GM19193 (cell line): Measurements from ENCODE around the gene DDX31.
A peak's percentile ranks its signal among the peaks of the same experiment; 100 is the strongest.

ENCODE experiments used
- POLR2A ChIP-seq: IDR thresholded peaks from 4 replicates; pipeline ENCODE4 v1.6.1; 2011; ENCODE audit not compliant: insufficient read depth, insufficient read length; ENCODE audit errors: extremely low read depth

DDX31 gene

GRCh38 chr9:132681561-132681960 is 11.8 kb upstream of the DDX31 start:
- no peak for TF ChIP-seq POLR2A

- no peak for TF ChIP-seq POLR2A
Measured at GRCh38 chr9:132679946-132680625, 10.3 kb upstream of the DDX31 start.

GRCh38 chr9:132677976-132678375 is 8.2 kb upstream of the DDX31 start:
- TF ChIP-seq POLR2A = no peak

- no peak for TF ChIP-seq POLR2A
Measured at GRCh38 chr9:132674485-132674884, 4.7 kb upstream of the DDX31 start.

GRCh38 chr9:132673355-132673754 is 3.6 kb upstream of the DDX31 start:
- no peak for TF ChIP-seq POLR2A

GRCh38 chr9:132672413-132672690 is 2.6 kb upstream of the DDX31 start:
- no peak for TF ChIP-seq POLR2A

GRCh38 chr9:132671620-132672412 is 2.0 kb upstream of the DDX31 start:
- TF ChIP-seq POLR2A = no peak

- peak; percentile 41 for TF ChIP-seq POLR2A
Measured at GRCh38 chr9:132670457-132671391, 941 bp upstream of the DDX31 start, which contains the start of gene GTF3C4. Gene GTF3C4, plus strand, starts transcription at chr9:132670464. Its CDS starts 135 bp downstream, at chr9:132670599.

GRCh38 chr9:132669319-132669697 is 475 bp downstream of the DDX31 start:
- no peak for TF ChIP-seq POLR2A

GRCh38 chr9:132663851-132664250 is 5.9 kb downstream of the DDX31 start:
- TF ChIP-seq POLR2A = no peak

GRCh38 chr9:132663117-132663516 is 6.7 kb downstream of the DDX31 start:
- TF ChIP-seq POLR2A = no peak

GRCh38 chr9:132662152-132662945 is 7.4 kb downstream of the DDX31 start:
- TF ChIP-seq POLR2A = no peak

- no peak for TF ChIP-seq POLR2A
Measured at GRCh38 chr9:132656299-132656698, 13.5 kb downstream of the DDX31 start.

GRCh38 chr9:132651259-132651658 is 18.5 kb downstream of the DDX31 start:
- TF ChIP-seq POLR2A = no peak
